H1 (cell line): ENCODE results near the gene FYTTD1.

Experiments used
- EZH2 ChIP-seq: fragments of 200-600 bp; sonication (generic); IDR thresholded peaks from 2 replicates; pipeline ENCODE4 v1.7.1; 2012; ENCODE audit warnings: low read depth, mild to moderate bottlenecking, moderate library complexity, low read length, inconsistent platforms; ENCODE audit not compliant: severe bottlenecking
- MAX ChIP-seq: IDR thresholded peaks from 2 replicates; pipeline ENCODE4 v1.6.1; 2012; ENCODE audit warnings: inconsistent platforms
- NRF1 ChIP-seq: IDR thresholded peaks from 2 replicates; pipeline ENCODE4 v1.6.1; 2011; ENCODE audit warnings: mild to moderate bottlenecking, low read depth, low read length, improper control_type of control experiment
- POLR2A ChIP-seq, 2 experiments: IDR thresholded peaks; 1 replicate in 1 of 2; 2 replicates in 1 of 2; pipeline ENCODE4 v1.6.1; 2011; ENCODE audit warnings: low read depth in 2 of 2, low read length in 2 of 2, mild to moderate bottlenecking in 2 of 2; ENCODE audit errors: control extremely low read depth in 1 of 2
- POLR2AphosphoS5 ChIP-seq: IDR thresholded peaks from 2 replicates; pipeline ENCODE4 v1.6.1; 2011; ENCODE audit warnings: low read depth, low read length
- SIN3A ChIP-seq, 2 experiments: IDR thresholded peaks in 1 of 2; conservative IDR thresholded peaks in 1 of 2; 2 replicates each; pipeline ENCODE4 v1.6.1; 2011 to 2012; ENCODE audit warnings: low read length in 2 of 2, improper control_type of control experiment in 1 of 2, low read depth in 1 of 2, mild to moderate bottlenecking in 1 of 2
- SRF ChIP-seq: IDR thresholded peaks from 2 replicates; pipeline ENCODE4 v1.6.1; 2011; ENCODE audit warnings: mild to moderate bottlenecking, low read depth, low read length, moderate library complexity
- SUZ12 ChIP-seq: fragments of 200-600 bp; sonication (generic); IDR thresholded peaks from 2 replicates; pipeline ENCODE4 v1.6.1; 2012; ENCODE audit warnings: mild to moderate bottlenecking, inconsistent platforms, low read length, moderate library complexity, mixed read lengths
- TBP ChIP-seq: IDR thresholded peaks from 2 replicates; pipeline ENCODE4 v1.6.1; 2011; ENCODE audit warnings: low read depth, low read length, improper control_type of control experiment
- TCF12 ChIP-seq: IDR thresholded peaks from 2 replicates; pipeline ENCODE4 v1.6.1; 2011; ENCODE audit warnings: low read depth, mild to moderate bottlenecking, low read length
- YY1 ChIP-seq: IDR thresholded peaks from 2 replicates; pipeline ENCODE4 v1.6.1; 2011; ENCODE audit warnings: low read depth, mild to moderate bottlenecking, low read length
- ZNF274 ChIP-seq: IDR thresholded peaks from 2 replicates; pipeline ENCODE4 v1.7.0; 2012; ENCODE audit warnings: low read length, borderline replicate concordance; ENCODE audit errors: extremely low read depth
- TF ChIP-seq, protein P1 (sequence below), 3 experiments: IDR thresholded peaks; 1 replicate in 2 of 3; 2 replicates in 1 of 3; pipeline versions ENCODE4 v1.5.1 to v1.6.1; 2011; ENCODE audit warnings: low read length in 3 of 3, mild to moderate bottlenecking in 3 of 3, inconsistent platforms in 2 of 3, low read depth in 1 of 3, moderate library complexity in 1 of 3; ENCODE audit not compliant: insufficient read depth in 1 of 3; ENCODE audit errors: control extremely low read depth in 1 of 3
- TF ChIP-seq, protein P2 (sequence below): IDR thresholded peaks from 2 replicates; pipeline ENCODE4 v1.6.1; 2012; ENCODE audit warnings: low read length, inconsistent platforms

GRCh38 chr3:197746801-197747237, 2.9 kb upstream of the FYTTD1 start:
- TF ChIP-seq TBP (no peak), NRF1 (no peak), YY1 (no peak), EZH2 (no peak), TCF12 (no peak), ZNF274 (no peak), SRF (no peak), SUZ12 (no peak), POLR2AphosphoS5 (no peak), POLR2A (IDR thresholded peaks at IDR 0.05; ENCODE audit: control extremely low read depth in 1 of 2, low read depth in 2 of 2, low read length in 2 of 2) (no peak), MAX (no peak), SIN3A (conservative IDR thresholded peaks at IDR 0.05 in 1 of 2, IDR thresholded peaks at IDR 0.05 in 1 of 2; ENCODE audit: low read depth in 1 of 2, low read length in 2 of 2) (no peak)
- TF ChIP-seq, protein P1, sequence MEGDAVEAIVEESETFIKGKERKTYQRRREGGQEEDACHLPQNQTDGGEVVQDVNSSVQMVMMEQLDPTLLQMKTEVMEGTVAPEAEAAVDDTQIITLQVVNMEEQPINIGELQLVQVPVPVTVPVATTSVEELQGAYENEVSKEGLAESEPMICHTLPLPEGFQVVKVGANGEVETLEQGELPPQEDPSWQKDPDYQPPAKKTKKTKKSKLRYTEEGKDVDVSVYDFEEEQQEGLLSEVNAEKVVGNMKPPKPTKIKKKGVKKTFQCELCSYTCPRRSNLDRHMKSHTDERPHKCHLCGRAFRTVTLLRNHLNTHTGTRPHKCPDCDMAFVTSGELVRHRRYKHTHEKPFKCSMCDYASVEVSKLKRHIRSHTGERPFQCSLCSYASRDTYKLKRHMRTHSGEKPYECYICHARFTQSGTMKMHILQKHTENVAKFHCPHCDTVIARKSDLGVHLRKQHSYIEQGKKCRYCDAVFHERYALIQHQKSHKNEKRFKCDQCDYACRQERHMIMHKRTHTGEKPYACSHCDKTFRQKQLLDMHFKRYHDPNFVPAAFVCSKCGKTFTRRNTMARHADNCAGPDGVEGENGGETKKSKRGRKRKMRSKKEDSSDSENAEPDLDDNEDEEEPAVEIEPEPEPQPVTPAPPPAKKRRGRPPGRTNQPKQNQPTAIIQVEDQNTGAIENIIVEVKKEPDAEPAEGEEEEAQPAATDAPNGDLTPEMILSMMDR (IDR thresholded peaks at IDR 0.05; ENCODE audit: control extremely low read depth in 1 of 3, insufficient read depth in 1 of 3, low read depth in 1 of 3, low read length in 3 of 3) = no peak
- TF ChIP-seq, protein P2, sequence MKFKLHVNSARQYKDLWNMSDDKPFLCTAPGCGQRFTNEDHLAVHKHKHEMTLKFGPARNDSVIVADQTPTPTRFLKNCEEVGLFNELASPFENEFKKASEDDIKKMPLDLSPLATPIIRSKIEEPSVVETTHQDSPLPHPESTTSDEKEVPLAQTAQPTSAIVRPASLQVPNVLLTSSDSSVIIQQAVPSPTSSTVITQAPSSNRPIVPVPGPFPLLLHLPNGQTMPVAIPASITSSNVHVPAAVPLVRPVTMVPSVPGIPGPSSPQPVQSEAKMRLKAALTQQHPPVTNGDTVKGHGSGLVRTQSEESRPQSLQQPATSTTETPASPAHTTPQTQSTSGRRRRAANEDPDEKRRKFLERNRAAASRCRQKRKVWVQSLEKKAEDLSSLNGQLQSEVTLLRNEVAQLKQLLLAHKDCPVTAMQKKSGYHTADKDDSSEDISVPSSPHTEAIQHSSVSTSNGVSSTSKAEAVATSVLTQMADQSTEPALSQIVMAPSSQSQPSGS = no peak
